Esophagus (tissue), 2 donors: Measurements from ENCODE around the gene MEGF11. TPM values are rescaled to one million over a fixed set of nuclear protein-coding genes. Genes with fewer than 3 reads are reported as not detected.
"Not testable (repeated sequence)": the region's sequence is repeated elsewhere in the genome, so short reads cannot be mapped to it uniquely, and the experiment has no call there.

ENCODE experiments used
- H3K27ac ChIP-seq, 2 donors: one replicate each; pipeline ENCODE4 v1.5.1; 2013; ENCODE audit warnings: low read depth in 2 of 2, mild to moderate bottlenecking in 2 of 2, inconsistent platforms in 1 of 2, low read length in 1 of 2, moderate library complexity in 1 of 2
- H3K27me3 ChIP-seq, 2 donors: one replicate each; pipeline ENCODE4 v1.6.1; 2013; ENCODE audit warnings: low read length in 2 of 2, control low read depth in 1 of 2, mild to moderate bottlenecking in 1 of 2; ENCODE audit not compliant: insufficient read depth in 2 of 2, control insufficient read depth in 1 of 2
- H3K36me3 ChIP-seq, 2 donors: one replicate each; pipeline ENCODE4 v1.6.1; 2013; ENCODE audit warnings: low read length in 1 of 2; ENCODE audit not compliant: control insufficient read depth in 2 of 2, insufficient read depth in 2 of 2
- H3K4me1 ChIP-seq, 2 donors: one replicate each; pipeline ENCODE4 v1.6.1; 2013; ENCODE audit warnings: low read length in 1 of 2; ENCODE audit not compliant: control insufficient read depth in 2 of 2, insufficient read depth in 2 of 2
- H3K4me3 ChIP-seq, 2 donors: one replicate each; pipeline ENCODE4 v1.5.1; 2013; ENCODE audit warnings: low read length in 2 of 2, mild to moderate bottlenecking in 2 of 2, low read depth in 1 of 2, moderate library complexity in 1 of 2
- H3K9me3 ChIP-seq, 2 donors: one replicate each; pipeline ENCODE4 v1.6.1; 2013; ENCODE audit warnings: mild to moderate bottlenecking in 2 of 2, low read depth in 1 of 2, low read length in 1 of 2, moderate library complexity in 1 of 2; ENCODE audit not compliant: control insufficient read depth in 2 of 2, insufficient read depth in 1 of 2
- WGBS, 2 donors: extraction: QIAGEN DNeasy Blood & Tissue Kit; methylation state at CpG; one replicate each; pipeline ENCODE4 v1.1.7; 2013; 5-methylcytosine and 5-hydroxymethylcytosine counted together
- polyA plus RNA-seq, 2 donors: library from polyadenylated mRNA; stranded (reverse); fragments of 200-250 nt; gene quantifications; one replicate each; pipeline ENCODE4 v1.2.3, GENCODE V29; 2013
- donor health status: healthy with polysubstance abuse.
- donor health status: Bipolar disorder and iron deficiency.

Gene MEGF11
- polyA plus RNA-seq, 2 donors: not detected

DNA sequence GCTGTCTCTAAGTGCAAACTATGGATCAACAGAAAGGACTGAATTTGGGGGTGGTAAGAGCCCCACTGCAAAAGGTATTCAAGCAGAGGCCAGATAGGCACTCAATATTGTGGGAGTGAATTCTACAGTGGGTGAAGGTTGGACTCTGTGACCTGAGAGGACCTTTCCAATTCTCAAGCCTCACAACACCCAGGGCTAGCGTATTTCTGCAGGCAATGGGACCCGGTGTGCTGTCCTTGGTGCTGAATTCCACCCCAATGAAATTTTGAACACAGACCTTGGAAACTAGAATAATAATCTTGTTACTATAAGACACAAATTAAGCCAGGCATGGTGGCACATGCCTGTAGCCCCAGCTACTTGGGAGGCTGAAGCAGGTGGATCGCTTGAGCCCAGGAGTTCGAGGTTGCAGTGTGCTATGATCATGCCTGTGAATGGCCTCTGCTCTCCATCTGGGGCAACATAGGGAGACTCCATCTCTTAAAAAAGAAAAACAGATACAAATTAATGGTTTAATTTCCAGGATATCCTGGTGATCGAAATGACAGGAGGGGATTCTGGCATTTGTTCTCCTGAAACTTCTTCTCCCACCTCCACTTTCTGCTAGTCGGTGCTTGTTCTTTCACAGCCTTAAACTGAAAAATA lies 248.8 kb downstream of the MEGF11 start:
- H3K36me3 ChIP-seq: no peaks in the 10 kb centered on the region
- peaks cover 0 to 3% of the 10 kb centered on the region in 2 donors for H3K4me1 ChIP-seq
- no peaks in the 10 kb centered on the region for H3K9me3 ChIP-seq
- 38 to 40% methylated on average over 6 of the region's 6 CpGs for WGBS, 2 donors
- no peaks in the 10 kb centered on the region for H3K27me3 ChIP-seq
- no peak overlapping the region for H3K4me3 ChIP-seq
- H3K27ac ChIP-seq: no peak overlapping the region

DNA sequence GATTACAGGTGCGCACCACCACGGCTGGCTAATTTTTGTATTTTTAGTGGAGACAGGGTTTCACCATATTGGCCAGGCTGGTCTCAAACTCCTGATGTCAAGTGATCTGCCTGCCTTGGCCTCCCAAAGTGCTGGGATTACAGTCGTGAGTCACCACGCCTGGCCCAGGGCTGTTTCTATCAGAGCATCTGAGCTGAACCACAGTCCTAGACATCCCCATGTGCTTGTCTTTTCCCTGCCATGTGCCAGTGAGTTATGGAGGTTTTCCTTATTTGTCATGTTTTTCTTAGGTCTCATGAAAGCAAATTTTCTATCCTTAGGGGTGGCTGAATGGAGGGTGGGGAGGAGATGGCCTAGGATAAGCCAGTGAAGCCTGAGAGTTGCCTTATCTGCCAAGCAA lies 250.4 kb downstream of the MEGF11 start:
- not testable (repeated sequence) for H3K4me1 ChIP-seq, H3K36me3 ChIP-seq, H3K27ac ChIP-seq, H3K27me3 ChIP-seq, H3K4me3 ChIP-seq, H3K9me3 ChIP-seq
- WGBS, 2 donors: 84 to 91% methylated on average over 4 of the region's 4 CpGs

GRCh38 chr15:66001717-66002426 lies 251.7 kb downstream of the MEGF11 start:
- H3K27me3 ChIP-seq: no peaks in the 10 kb centered on the region
- no peak overlapping the region for H3K4me3 ChIP-seq
- 22 to 27% methylated on average over 8 of the region's 8 CpGs for WGBS, 2 donors

GRCh38 chr15:66001042-66001441 lies 252.5 kb downstream of the MEGF11 start:
- no peaks in the 10 kb centered on the region for H3K9me3 ChIP-seq
- no peaks in the 10 kb centered on the region for H3K4me1 ChIP-seq
- H3K27me3 ChIP-seq: no peaks in the 10 kb centered on the region
- WGBS, 2 donors: 42 to 63% methylated on average over 5 of the region's 5 CpGs
- H3K27ac ChIP-seq: no peak overlapping the region
- H3K36me3 ChIP-seq: no peaks in the 10 kb centered on the region
- no peak overlapping the region for H3K4me3 ChIP-seq

More at GRCh38 chr15:66001717-66002426, 251.7 kb downstream of the MEGF11 start:
- H3K27ac ChIP-seq: no peak overlapping the region
- no peaks in the 10 kb centered on the region for H3K36me3 ChIP-seq
- H3K4me1 ChIP-seq: peaks cover 0 to 1% of the 10 kb centered on the region in 2 donors
- H3K9me3 ChIP-seq: no peaks in the 10 kb centered on the region

- WGBS, 2 donors: 55 to 69% methylated on average over 9 of the region's 9 CpGs
- no peaks in the 10 kb centered on the region for H3K36me3 ChIP-seq
- H3K9me3 ChIP-seq: no peaks in the 10 kb centered on the region
- no peaks in the 10 kb centered on the region for H3K27me3 ChIP-seq
- no peaks in the 10 kb centered on the region for H3K4me1 ChIP-seq
- no peak overlapping the region for H3K27ac ChIP-seq
- H3K4me3 ChIP-seq: no peak overlapping the region
These were observed 255.1 kb downstream of the MEGF11 start for GRCh38 chr15:65998486-65998885.

DNA sequence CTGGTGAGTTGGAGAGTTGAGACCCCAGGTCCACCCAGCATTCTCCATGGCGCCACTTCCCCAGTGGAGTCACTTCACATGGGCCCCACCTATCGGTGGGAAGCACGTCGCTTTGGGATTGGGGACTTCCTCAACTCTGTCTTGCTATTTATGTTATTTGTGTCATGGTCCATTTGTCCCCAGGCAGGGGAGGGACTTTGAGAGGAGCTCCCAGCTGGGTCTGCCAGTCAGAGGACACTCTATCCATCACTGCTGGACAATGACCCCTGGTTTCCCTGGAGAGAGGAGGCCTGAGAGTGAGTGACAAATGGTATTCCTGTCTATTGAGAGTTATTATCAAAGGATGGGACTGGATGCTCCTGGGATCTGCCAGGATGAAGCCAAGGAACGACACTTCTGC lies 256.6 kb downstream of the MEGF11 start:
- Histone ChIP-seq H3K4me3 (no peak overlapping the region), H3K9me3 (no peaks in the 10 kb centered on the region), H3K27me3 (peaks cover 0 to 3% of the 10 kb centered on the region in 2 donors), H3K4me1 (no peaks in the 10 kb centered on the region), H3K36me3 (no peaks in the 10 kb centered on the region), H3K27ac (no peak overlapping the region)
- WGBS, 2 donors: 62 to 70% methylated on average over 5 of the region's 5 CpGs

GRCh38 chr15:65994832-65995231 lies 258.7 kb downstream of the MEGF11 start:
- no peaks in the 10 kb centered on the region for H3K36me3 ChIP-seq
- H3K9me3 ChIP-seq: no peaks in the 10 kb centered on the region
- H3K27me3 ChIP-seq: peaks cover 0 to 3% of the 10 kb centered on the region in 2 donors
- no peak overlapping the region for H3K4me3 ChIP-seq
- WGBS, 2 donors: 69% methylated on average over 4 of the region's 4 CpGs
- H3K4me1 ChIP-seq: no peaks in the 10 kb centered on the region
- no peak overlapping the region for H3K27ac ChIP-seq

DNA sequence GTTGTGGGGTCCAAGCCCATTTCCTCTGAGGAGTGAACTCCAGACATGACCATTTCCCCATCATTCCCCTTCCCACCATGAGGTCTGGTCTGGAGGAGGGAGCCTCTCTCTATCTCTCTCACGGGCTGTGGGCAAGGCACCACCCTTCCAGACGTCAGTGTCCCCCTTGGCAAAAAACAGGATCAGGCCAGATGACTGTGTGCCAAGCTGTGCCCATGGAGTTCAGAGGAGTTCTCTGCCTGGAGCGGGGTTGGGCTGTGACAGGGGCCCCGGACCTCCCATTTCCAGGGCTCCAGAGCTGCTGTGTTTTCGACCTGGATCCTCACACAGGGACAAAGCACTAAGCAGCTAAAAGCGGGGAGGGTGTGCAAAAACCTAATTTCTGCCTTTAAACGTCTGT lies 259.8 kb downstream of the MEGF11 start:
- no peaks in the 10 kb centered on the region for H3K36me3 ChIP-seq
- H3K4me1 ChIP-seq: no peaks in the 10 kb centered on the region
- 53 to 63% methylated on average over 7 of the region's 7 CpGs for WGBS, 2 donors
- H3K27ac ChIP-seq: no peak overlapping the region
- H3K4me3 ChIP-seq: no peak overlapping the region
- no peaks in the 10 kb centered on the region for H3K9me3 ChIP-seq
- H3K27me3 ChIP-seq: peaks cover 0 to 3% of the 10 kb centered on the region in 2 donors

- H3K4me3 ChIP-seq: no peak overlapping the region
- no peak overlapping the region for H3K27ac ChIP-seq
- 26 to 33% methylated on average over 5 of the region's 5 CpGs for WGBS, 2 donors
- H3K36me3 ChIP-seq: no peaks in the 10 kb centered on the region
- H3K4me1 ChIP-seq: no peaks in the 10 kb centered on the region
- peaks cover 0 to 3% of the 10 kb centered on the region in 2 donors for H3K27me3 ChIP-seq
- no peaks in the 10 kb centered on the region for H3K9me3 ChIP-seq
These were observed 260.3 kb downstream of the MEGF11 start for GRCh38 chr15:65993236-65993635.
